ENCODE data around the gene TIMM22.

GRCh38 chr17:1029196-1029921 lies 32.4 kb downstream of the TIMM22 start:
- TF ChIP-seq CTCF (IDR thresholded peaks at IDR 0.05), result no peak
- no peak for TF ChIP-seq POLR2A (IDR thresholded peaks at IDR 0.05)
